Activated CD8-positive, alpha-beta memory T cell treated with anti-CD3 and anti-CD28 coated beads, Interleukin-2, amount 50 U/mL, for 1 hour (primary cell): ENCODE results near the gene WNT6.
"Not testable (repeated sequence)": the region's sequence is repeated elsewhere in the genome, so short reads cannot be mapped to it uniquely, and the experiment has no call there.

Source experiments
- DNase-seq: peaks from one replicate; pipeline ENCODE4 v3.0.0-alpha.2; 2020; ENCODE audit errors: extremely low read depth

The WNT6 gene

GRCh38 chr2:218830526-218831306 is 28.9 kb upstream of the WNT6 start:
- DNase-seq: no peak

GRCh38 chr2:218831378-218831990 is 28.1 kb upstream of the WNT6 start, which contains the start of gene PRKAG3:
Gene PRKAG3, minus strand, starts transcription at chr2:218831803.
- no peak for DNase-seq

GRCh38 chr2:218832081-218832480 is 27.5 kb upstream of the WNT6 start:
- no peak for DNase-seq

- no peak for DNase-seq
These were observed 27.1 kb upstream of the WNT6 start for GRCh38 chr2:218832520-218832919.

GRCh38 chr2:218833023-218833609 is 26.5 kb upstream of the WNT6 start:
- no peak for DNase-seq

GRCh38 chr2:218834685-218835084 is 24.9 kb upstream of the WNT6 start:
- no peak for DNase-seq

GRCh38 chr2:218837495-218837894 is 22.1 kb upstream of the WNT6 start:
- no peak for DNase-seq

GRCh38 chr2:218839430-218839829 is 20.2 kb upstream of the WNT6 start:
- no peak for DNase-seq

- DNase-seq: no peak
These were observed 19.7 kb upstream of the WNT6 start for GRCh38 chr2:218839888-218840287.

- DNase-seq: not testable (repeated sequence)
These were observed 15.3 kb upstream of the WNT6 start for GRCh38 chr2:218844334-218844733.

GRCh38 chr2:218846963-218847362 is 12.6 kb upstream of the WNT6 start:
- not testable (repeated sequence) for DNase-seq

- no peak for DNase-seq
These were observed 9.9 kb upstream of the WNT6 start for GRCh38 chr2:218849721-218850120.

- DNase-seq: no peak
These were observed 8.8 kb upstream of the WNT6 start for GRCh38 chr2:218850796-218851195.

GRCh38 chr2:218851286-218851685 is 8.3 kb upstream of the WNT6 start:
- DNase-seq: no peak

- DNase-seq: peak; percentile 20
These were observed 6.5 kb upstream of the WNT6 start for GRCh38 chr2:218852911-218853667.

- DNase-seq: no peak
These were observed 5.8 kb upstream of the WNT6 start for GRCh38 chr2:218853766-218854165.

- DNase-seq: no peak
These were observed 4.7 kb upstream of the WNT6 start for GRCh38 chr2:218854860-218855259.

GRCh38 chr2:218855305-218856166 is 4.1 kb upstream of the WNT6 start:
- DNase-seq: no peak

- DNase-seq: no peak
These were observed 3.3 kb upstream of the WNT6 start for GRCh38 chr2:218856167-218856895.

- no peak for DNase-seq
These were observed 2.7 kb upstream of the WNT6 start for GRCh38 chr2:218856896-218857243.
